Mesenchymal stem cell (in vitro differentiated cells and primary cell): ENCODE data around the gene CLNK.

ENCODE experiments used
- DNase-seq: peaks from one replicate; pipeline ENCODE4 v3.0.0-alpha.2; 2013
- H2AFZ ChIP-seq: one replicate; pipeline ENCODE4 v1.6.1; 2013; ENCODE audit warnings: low read depth, mild to moderate bottlenecking, control low read depth, inconsistent platforms, low read length, moderate library complexity
- H2AK5ac ChIP-seq: 2 replicates; pipeline ENCODE4 v1.6.1; 2013; ENCODE audit warnings: low read length, moderate library complexity, mild to moderate bottlenecking, inconsistent platforms; ENCODE audit not compliant: severe bottlenecking
- H2BK120ac ChIP-seq: one replicate; pipeline ENCODE4 v1.6.1; 2013; ENCODE audit warnings: low read depth, mild to moderate bottlenecking, inconsistent platforms, low read length, moderate library complexity
- H2BK12ac ChIP-seq, 2 experiments: one replicate each; pipeline ENCODE4 v1.6.1; 2013; ENCODE audit warnings: inconsistent platforms in 2 of 2, low read length in 2 of 2, mild to moderate bottlenecking in 2 of 2, moderate library complexity in 2 of 2, control low read depth in 1 of 2
- H2BK15ac ChIP-seq: one replicate; pipeline ENCODE4 v1.6.1; 2013; ENCODE audit warnings: mild to moderate bottlenecking, low read depth, inconsistent platforms; ENCODE audit not compliant: poor library complexity, severe bottlenecking
- H2BK5ac ChIP-seq: 2 replicates; pipeline ENCODE4 v1.6.1; 2013; ENCODE audit warnings: low read depth, mild to moderate bottlenecking, low read length, control low read depth, inconsistent platforms; ENCODE audit not compliant: poor library complexity, severe bottlenecking
- H3K14ac ChIP-seq, 2 experiments: one replicate each; pipeline ENCODE4 v1.6.1; 2013; ENCODE audit warnings: inconsistent platforms in 2 of 2, low read length in 2 of 2, control low read depth in 1 of 2, mild to moderate bottlenecking in 1 of 2, moderate library complexity in 1 of 2
- H3K18ac ChIP-seq, 2 experiments: one replicate each; pipeline ENCODE4 v1.6.1; 2013; ENCODE audit warnings: inconsistent platforms in 2 of 2, low read length in 2 of 2, control low read depth in 1 of 2, low read depth in 1 of 2, mild to moderate bottlenecking in 1 of 2
- H3K23ac ChIP-seq, 2 experiments: one replicate each; pipeline ENCODE4 v1.6.1; 2013; ENCODE audit warnings: inconsistent platforms in 2 of 2, low read length in 2 of 2, mild to moderate bottlenecking in 2 of 2, moderate library complexity in 2 of 2, control low read depth in 1 of 2
- H3K27ac ChIP-seq: 2 replicates; pipeline ENCODE4 v1.5.1; 2013; ENCODE audit warnings: mild to moderate bottlenecking, moderate library complexity, low read length, control low read depth, inconsistent platforms; ENCODE audit not compliant: poor library complexity, severe bottlenecking
- H3K27me3 ChIP-seq, 2 experiments: 2 replicates each; pipeline versions ENCODE4 v1.6.1 to v1.7.0; 2013; ENCODE audit warnings: low read length in 2 of 2, mild to moderate bottlenecking in 2 of 2, moderate library complexity in 2 of 2, control low read depth in 1 of 2, inconsistent platforms in 1 of 2; ENCODE audit not compliant: control insufficient read depth in 1 of 2, insufficient read depth in 1 of 2
- H3K36me3 ChIP-seq, 2 experiments: 2 replicates each; pipeline versions ENCODE4 v1.6.1 to v1.7.0; 2013; ENCODE audit warnings: low read length in 2 of 2, control low read depth in 1 of 2, inconsistent platforms in 1 of 2, low read depth in 1 of 2, mild to moderate bottlenecking in 1 of 2; ENCODE audit not compliant: insufficient read depth in 2 of 2, control insufficient read depth in 1 of 2
- H3K4ac ChIP-seq, 2 experiments: one replicate each; pipeline ENCODE4 v1.6.1; 2013; ENCODE audit warnings: inconsistent platforms in 2 of 2, low read length in 2 of 2, mild to moderate bottlenecking in 2 of 2, moderate library complexity in 2 of 2, control low read depth in 1 of 2, low read depth in 1 of 2
- H3K4me1 ChIP-seq: 2 replicates; pipeline ENCODE4 v1.6.1; 2013; ENCODE audit warnings: low read depth, low read length, control low read depth; ENCODE audit not compliant: control insufficient read depth, insufficient read depth
- H3K4me2 ChIP-seq: 2 replicates; pipeline ENCODE4 v1.6.1; 2013; ENCODE audit warnings: low read length, mild to moderate bottlenecking, inconsistent platforms; ENCODE audit not compliant: poor library complexity, severe bottlenecking
- H3K4me3 ChIP-seq, 2 experiments: 2 replicates each; pipeline versions ENCODE4 v1.5.1 to v1.7.0; 2013; ENCODE audit warnings: low read length in 2 of 2, mild to moderate bottlenecking in 2 of 2, control low read depth in 1 of 2, low read depth in 1 of 2; ENCODE audit not compliant: insufficient read depth in 1 of 2
- H3K79me1 ChIP-seq: replicated peaks from 2 replicates; pipeline ENCODE4 v1.6.1; 2013; ENCODE audit warnings: mild to moderate bottlenecking, control low read depth, low read length, inconsistent platforms; ENCODE audit not compliant: poor library complexity, severe bottlenecking
- H3K9ac ChIP-seq: 2 replicates; pipeline ENCODE4 v1.7.0; 2013; ENCODE audit warnings: mild to moderate bottlenecking, low read length, moderate library complexity
- H3K9me3 ChIP-seq: 2 replicates; pipeline ENCODE4 v1.7.0; 2013; ENCODE audit warnings: mild to moderate bottlenecking, low read length; ENCODE audit not compliant: control insufficient read depth
- H4K8ac ChIP-seq: one replicate; pipeline ENCODE4 v1.6.1; 2013; ENCODE audit warnings: inconsistent platforms, mild to moderate bottlenecking, low read length, moderate library complexity
- H4K91ac ChIP-seq: one replicate; pipeline ENCODE4 v1.6.1; 2013; ENCODE audit warnings: mild to moderate bottlenecking, low read length, inconsistent platforms
- WGBS: methylation state at CpG from one replicate; pipeline ENCODE4 v1.1.7; 2013; ENCODE audit warnings: mixed read lengths; 5-methylcytosine and 5-hydroxymethylcytosine counted together

CLNK gene

GRCh38 chr4:10582059-10582686 is 102.4 kb downstream of the CLNK start:
- Histone ChIP-seq H3K23ac (no peak overlapping the region), H3K18ac (no peak overlapping the region), H4K91ac (no peak overlapping the region), H3K4me1 (peaks cover 8% of the 10 kb centered on the region), H4K8ac (no peak overlapping the region), H3K9ac (no peak overlapping the region), H3K4me2 (no peak overlapping the region), H2AFZ (no peak overlapping the region), H3K27ac (no peak overlapping the region), H3K4ac (no peak overlapping the region), H2BK120ac (no peak overlapping the region), H2BK5ac (no peak overlapping the region), H2BK12ac (no peak overlapping the region), H3K36me3 (no peaks in the 10 kb centered on the region), H3K79me1 (no peaks in the 10 kb centered on the region), H2AK5ac (no peak overlapping the region), H3K14ac (no peak overlapping the region), H2BK15ac (no peak overlapping the region), H3K27me3 (peaks cover 3 to 17% of the 10 kb centered on the region in 2 experiments), H3K4me3 (no peak overlapping the region), H3K9me3 (no peaks in the 10 kb centered on the region)
- DNase-seq, result peak; percentile 68
- 32% methylated on average over 2 of the region's 3 CpGs for WGBS

GRCh38 chr4:10581022-10581421 is 103.5 kb downstream of the CLNK start:
- H2BK12ac ChIP-seq, result no peak overlapping the region
- H3K36me3 ChIP-seq, result no peaks in the 10 kb centered on the region
- no peak overlapping the region for H3K9ac ChIP-seq
- no peak overlapping the region for H3K4me3 ChIP-seq
- H3K79me1 ChIP-seq, result no peaks in the 10 kb centered on the region
- H3K14ac ChIP-seq, result no peak overlapping the region
- H2BK5ac ChIP-seq, result no peak overlapping the region
- DNase-seq, result no peak
- H4K91ac ChIP-seq, result no peak overlapping the region
- no peaks in the 10 kb centered on the region for H3K9me3 ChIP-seq
- WGBS, result no CpG with 5 or more reads among the region's 3 CpGs
- no peak overlapping the region for H2AK5ac ChIP-seq
- no peak overlapping the region for H3K4me2 ChIP-seq
- H3K27ac ChIP-seq, result no peak overlapping the region
- no peak overlapping the region for H3K18ac ChIP-seq
- H2AFZ ChIP-seq, result no peak overlapping the region
- peaks cover 8% of the 10 kb centered on the region for H3K4me1 ChIP-seq
- no peak overlapping the region for H2BK15ac ChIP-seq
- no peak overlapping the region for H3K23ac ChIP-seq
- no peak overlapping the region for H3K4ac ChIP-seq
- no peak overlapping the region for H2BK120ac ChIP-seq
- peaks cover 3 to 25% of the 10 kb centered on the region in 2 experiments for H3K27me3 ChIP-seq
- no peak overlapping the region for H4K8ac ChIP-seq

DNA sequence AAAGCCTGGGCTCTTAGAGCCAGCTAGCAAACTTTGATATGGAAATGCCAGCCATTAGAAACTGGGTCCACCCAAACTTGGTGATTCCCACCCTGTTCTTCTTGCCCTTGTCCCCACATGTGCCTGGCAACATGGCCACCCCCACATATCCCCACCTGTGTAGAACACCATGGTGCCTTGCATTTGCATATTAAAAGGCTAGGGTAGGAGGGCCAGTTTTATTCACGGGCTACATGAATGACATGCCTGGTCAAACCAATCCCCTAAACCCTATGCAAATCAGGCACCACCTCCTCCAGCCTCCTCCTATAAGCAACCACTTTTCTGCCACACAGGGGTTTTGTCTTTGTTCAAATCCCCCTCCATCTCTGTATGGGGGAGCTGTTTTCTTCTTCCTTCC is 104.9 kb downstream of the CLNK start:
- Histone ChIP-seq H3K4me1 (peaks cover 5% of the 10 kb centered on the region), H3K9ac (no peak overlapping the region), H3K14ac (no peak overlapping the region), H3K9me3 (no peaks in the 10 kb centered on the region), H3K79me1 (no peaks in the 10 kb centered on the region), H2BK5ac (no peak overlapping the region), H3K4me2 (no peak overlapping the region), H2BK12ac (no peak overlapping the region), H3K4me3 (no peak overlapping the region), H4K8ac (no peak overlapping the region), H2BK15ac (no peak overlapping the region), H2BK120ac (no peak overlapping the region), H3K23ac (no peak overlapping the region), H3K4ac (no peak overlapping the region), H3K18ac (no peak overlapping the region), H3K36me3 (no peaks in the 10 kb centered on the region), H2AFZ (no peak overlapping the region), H4K91ac (no peak overlapping the region), H2AK5ac (no peak overlapping the region), H3K27ac (no peak overlapping the region), H3K27me3 (peaks cover 3 to 33% of the 10 kb centered on the region in 2 experiments)
- WGBS, result 79% methylated on average over 1 of the region's 1 CpG
- no peak for DNase-seq

GRCh38 chr4:10577508-10578426 is 106.8 kb downstream of the CLNK start:
- Histone ChIP-seq H3K36me3 (no peaks in the 10 kb centered on the region), H2BK15ac (no peak overlapping the region), H3K9me3 (no peaks in the 10 kb centered on the region), H2AFZ (no peak overlapping the region), H3K23ac (no peak overlapping the region), H3K27ac (no peak overlapping the region), H4K8ac (no peak overlapping the region), H3K79me1 (no peaks in the 10 kb centered on the region), H2BK12ac (no peak overlapping the region), H3K9ac (no peak overlapping the region), H2BK5ac (no peak overlapping the region), H3K18ac (no peak overlapping the region), H2BK120ac (no peak overlapping the region), H3K4ac (no peak overlapping the region), H2AK5ac (no peak overlapping the region), H3K4me1 (no peaks in the 10 kb centered on the region), H3K27me3 (peaks cover 3 to 38% of the 10 kb centered on the region in 2 experiments), H3K14ac (no peak overlapping the region), H4K91ac (no peak overlapping the region), H3K4me3 (no peak overlapping the region), H3K4me2 (no peak overlapping the region)
- no peak for DNase-seq
- 85% methylated on average over 11 of the region's 11 CpGs for WGBS
